ENCODE results near the gene GLOD5. TPM values are rescaled to one million over a fixed set of nuclear protein-coding genes. Genes with fewer than 3 reads are reported as not detected.

Gene GLOD5
- 10 to 100 TPM in 3 of 4 donors, 1 to 10 TPM in 1; 4.4 to 56.1 (median 22.1) TPM for polyA plus RNA-seq
- long read RNA-seq, donor 1, partial matches to known transcripts: 7 of 9 reads
- long read RNA-seq, donor 1, other reads (novel, unspliced or antisense): 0 of 9 reads
- long read RNA-seq, donor 2, partial matches to known transcripts: 0 of 1 reads
- long read RNA-seq, donor 2, other reads (novel, unspliced or antisense): 0 of 1 reads
- long read RNA-seq, donor 3, partial matches to known transcripts: 0 of 1 reads
- long read RNA-seq, donor 3, other reads (novel, unspliced or antisense): 0 of 1 reads
- long read RNA-seq, donor 4: 0 reads
- long read RNA-seq, donor 5, partial matches to known transcripts: 0 of 1 reads
- long read RNA-seq, donor 5, other reads (novel, unspliced or antisense): 0 of 1 reads
- long read RNA-seq, donor 6, partial matches to known transcripts: 0 of 2 reads
- long read RNA-seq, donor 6, other reads (novel, unspliced or antisense): 0 of 2 reads
- long read RNA-seq, donor 7: 0 reads
- long read RNA-seq, donor 8: 0 reads
- long read RNA-seq, donor 9: 0 reads
- long read RNA-seq, donor 10, partial matches to known transcripts: 0 of 3 reads
- long read RNA-seq, donor 10, other reads (novel, unspliced or antisense): 0 of 3 reads

DNA sequence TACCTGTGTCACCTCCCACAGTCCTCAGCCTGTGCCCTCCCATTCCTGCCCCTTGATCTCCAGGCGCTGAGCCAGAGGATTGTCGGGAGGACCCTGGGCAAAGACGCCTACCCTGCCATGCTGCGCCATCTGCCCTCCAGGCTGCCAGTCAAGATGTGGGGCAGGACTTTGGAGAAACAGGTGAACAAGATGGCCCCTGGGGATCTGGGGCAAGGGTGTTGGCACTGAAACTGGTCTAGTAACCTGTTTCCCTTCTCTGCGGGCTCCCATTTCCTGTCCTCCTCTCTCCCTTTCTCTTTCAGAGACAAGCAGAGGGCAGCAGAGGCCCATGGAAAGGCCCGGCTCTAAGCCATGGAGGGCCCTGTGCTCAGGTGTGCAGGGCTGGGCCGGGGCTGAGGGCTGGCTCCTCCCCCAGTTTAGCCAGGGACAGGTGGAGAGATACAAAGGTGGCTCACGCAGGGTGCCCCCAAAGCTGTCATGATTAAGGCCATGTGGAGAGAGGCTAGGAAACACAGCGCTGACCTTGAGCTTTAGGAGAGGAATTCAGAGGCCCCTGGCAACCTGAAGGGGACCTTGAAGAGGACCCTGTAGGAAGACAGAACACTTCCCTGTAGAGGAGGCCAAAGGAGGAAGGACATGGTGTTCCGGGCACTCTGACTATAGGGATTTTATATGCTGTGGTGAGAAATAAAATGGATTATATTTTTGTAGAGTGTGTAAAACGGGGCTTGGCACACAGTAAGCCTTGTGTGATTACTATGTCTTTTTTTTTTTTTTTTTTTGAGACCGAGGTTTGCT lies at the start of gene GLOD5:
TSS of gene GLOD5 (plus strand) at position 74 of the 798 bp plus-strand sequence. CDS start at position 118, 44 bp downstream.
- no peaks in the 10 kb centered on the region for H3K27me3 ChIP-seq (ENCODE audit: control insufficient read depth in 3 of 3, insufficient read depth in 3 of 3, low read length in 3 of 3)
- H3K4me3 ChIP-seq (ENCODE audit: low read depth in 1 of 3, low read length in 3 of 3): peak within 1 kb of the TSS in 2 of 3 donors; percentile 7 to 16
- WGBS, 3 donors: 16 to 45% (median 39%) methylated on average over 11 to 12 of the region's 12 CpGs
- H3K4me1 ChIP-seq (ENCODE audit: control insufficient read depth in 3 of 3, insufficient read depth in 2 of 3, low read depth in 1 of 3, low read length in 2 of 3): no peaks in the 10 kb centered on the region
- H3K27ac ChIP-seq (ENCODE audit: low read depth in 1 of 3, low read length in 2 of 3): peak within 1 kb of the TSS; percentile 70 to 92 (median 82)
- FAIRE-seq: no peak
- no peaks in the 10 kb centered on the region for H3K36me3 ChIP-seq (ENCODE audit: control insufficient read depth in 3 of 3, insufficient read depth in 2 of 3, low read depth in 1 of 3, low read length in 3 of 3)
- no peaks in the 10 kb centered on the region for H3K9me3 ChIP-seq (ENCODE audit: control insufficient read depth in 2 of 2, insufficient read depth in 1 of 2, low read depth in 1 of 2, low read length in 1 of 2)
- peak; percentile 80 to 85 for DNase-seq

DNA sequence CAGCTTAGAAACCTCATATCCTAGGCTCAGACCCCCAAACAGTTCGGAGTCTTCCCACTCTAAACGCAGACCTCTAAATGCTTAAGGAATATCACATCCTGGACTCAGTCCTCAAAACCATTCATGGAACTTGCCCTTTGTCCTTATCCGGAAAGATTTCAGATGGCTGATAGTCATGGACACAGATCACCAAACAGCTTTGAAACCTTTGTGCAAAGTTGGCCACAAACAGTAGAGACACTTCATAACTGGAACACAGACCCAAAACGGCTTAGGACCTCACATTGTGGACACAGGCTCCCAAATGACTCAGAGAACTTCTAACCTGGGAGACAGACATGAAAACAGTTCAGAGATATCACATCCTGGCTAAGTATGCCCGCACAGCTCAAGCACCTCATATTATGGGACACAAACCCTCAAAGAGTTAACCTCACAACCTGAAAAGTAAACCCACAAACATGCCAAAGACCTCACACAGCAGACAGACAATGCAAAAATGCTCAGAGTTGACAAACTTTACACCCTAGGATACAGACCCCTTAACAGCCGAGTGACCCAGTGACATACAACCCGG lies 49.5 kb upstream of the GLOD5 start:
- FAIRE-seq (no peak), DNase-seq (peak; percentile 2 to 23)
- Histone ChIP-seq H3K4me1 (ENCODE audit: control insufficient read depth in 3 of 3, insufficient read depth in 2 of 3, low read depth in 1 of 3, low read length in 2 of 3) (peaks cover 0 to 3% (median 0%) of the 10 kb centered on the region in 3 donors), H3K27me3 (ENCODE audit: control insufficient read depth in 3 of 3, insufficient read depth in 3 of 3, low read length in 3 of 3) (no peaks in the 10 kb centered on the region), H3K9me3 (ENCODE audit: control insufficient read depth in 2 of 2, insufficient read depth in 1 of 2, low read depth in 1 of 2, low read length in 1 of 2) (no peaks in the 10 kb centered on the region), H3K36me3 (ENCODE audit: control insufficient read depth in 3 of 3, insufficient read depth in 2 of 3, low read depth in 1 of 3, low read length in 3 of 3) (peaks cover 0 to 3% (median 0%) of the 10 kb centered on the region in 3 donors), H3K27ac (ENCODE audit: low read depth in 1 of 3, low read length in 2 of 3) (peak overlapping the region in 2 of 3 donors; percentile 9 to 60), H3K4me3 (ENCODE audit: low read depth in 1 of 3, low read length in 3 of 3) (no peak overlapping the region)
- WGBS, 3 donors: 52 to 76% (median 63%) methylated on average over 7 of the region's 7 CpGs

DNA sequence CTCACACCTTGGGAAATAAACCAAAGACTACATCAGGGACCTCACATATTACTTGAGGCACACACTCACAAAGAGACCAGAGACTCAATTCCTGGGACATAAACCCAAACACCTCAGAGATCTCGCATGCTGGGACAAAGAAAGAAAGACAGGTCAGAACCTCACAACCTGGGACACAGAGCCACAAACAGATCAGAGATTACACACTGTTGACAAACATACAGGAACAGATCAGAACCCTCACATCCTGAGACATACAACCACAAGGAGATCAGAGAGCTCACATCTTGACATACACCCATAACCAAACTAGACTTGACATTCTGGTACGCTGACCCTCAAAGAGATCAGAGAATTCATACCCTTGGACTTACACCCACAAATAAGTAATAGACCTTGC lies 47.7 kb upstream of the GLOD5 start:
- WGBS, 3 donors: 61 to 85% (median 76%) methylated on average over 2 of the region's 2 CpGs
- Histone ChIP-seq H3K9me3 (ENCODE audit: control insufficient read depth in 2 of 2, insufficient read depth in 1 of 2, low read depth in 1 of 2, low read length in 1 of 2) (no peaks in the 10 kb centered on the region), H3K27me3 (ENCODE audit: control insufficient read depth in 3 of 3, insufficient read depth in 3 of 3, low read length in 3 of 3) (no peaks in the 10 kb centered on the region), H3K36me3 (ENCODE audit: control insufficient read depth in 3 of 3, insufficient read depth in 2 of 3, low read depth in 1 of 3, low read length in 3 of 3) (no peaks in the 10 kb centered on the region), H3K4me3 (ENCODE audit: low read depth in 1 of 3, low read length in 3 of 3) (no peak overlapping the region), H3K4me1 (ENCODE audit: control insufficient read depth in 3 of 3, insufficient read depth in 2 of 3, low read depth in 1 of 3, low read length in 2 of 3) (peaks cover 0 to 3% (median 0%) of the 10 kb centered on the region in 3 donors), H3K27ac (ENCODE audit: low read depth in 1 of 3, low read length in 2 of 3) (peak overlapping the region in 1 of 3 donors; percentile 70)
- FAIRE-seq (no peak), DNase-seq (peak in 1 of 2 donors; percentile 23)

DNA sequence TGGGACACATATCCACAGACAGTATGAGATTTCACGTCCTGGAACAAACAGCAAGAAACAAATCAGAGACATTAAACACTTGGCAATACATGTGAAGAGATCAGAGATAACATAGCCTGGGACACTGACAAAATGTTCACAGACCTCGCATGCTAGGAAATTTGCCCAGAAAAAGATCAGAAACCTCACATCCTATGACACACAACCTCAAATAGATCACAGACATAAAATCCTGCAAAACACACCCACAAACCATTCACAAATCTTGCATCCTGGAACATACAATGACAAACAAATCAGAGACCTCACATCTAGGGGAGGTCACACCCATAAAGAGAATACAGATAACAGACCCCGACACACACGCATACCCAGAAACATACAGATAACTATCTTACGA lies 47.0 kb upstream of the GLOD5 start:
- H3K4me3 ChIP-seq (ENCODE audit: low read depth in 1 of 3, low read length in 3 of 3): no peak overlapping the region
- no peaks in the 10 kb centered on the region for H3K27me3 ChIP-seq (ENCODE audit: control insufficient read depth in 3 of 3, insufficient read depth in 3 of 3, low read length in 3 of 3)
- no peaks in the 10 kb centered on the region for H3K9me3 ChIP-seq (ENCODE audit: control insufficient read depth in 2 of 2, insufficient read depth in 1 of 2, low read depth in 1 of 2, low read length in 1 of 2)
- FAIRE-seq (no peak), DNase-seq (no peak)
- 59 to 75% (median 69%) methylated on average over 5 of the region's 5 CpGs for whole genome bisulfite sequencing, 3 donors
- H3K4me1 ChIP-seq (ENCODE audit: control insufficient read depth in 3 of 3, insufficient read depth in 2 of 3, low read depth in 1 of 3, low read length in 2 of 3): peaks cover 0 to 3% (median 0%) of the 10 kb centered on the region in 3 donors
- peak overlapping the region in 1 of 3 donors; percentile 58 for H3K27ac ChIP-seq (ENCODE audit: low read depth in 1 of 3, low read length in 2 of 3)
- no peaks in the 10 kb centered on the region for H3K36me3 ChIP-seq (ENCODE audit: control insufficient read depth in 3 of 3, insufficient read depth in 2 of 3, low read depth in 1 of 3, low read length in 3 of 3)

DNA sequence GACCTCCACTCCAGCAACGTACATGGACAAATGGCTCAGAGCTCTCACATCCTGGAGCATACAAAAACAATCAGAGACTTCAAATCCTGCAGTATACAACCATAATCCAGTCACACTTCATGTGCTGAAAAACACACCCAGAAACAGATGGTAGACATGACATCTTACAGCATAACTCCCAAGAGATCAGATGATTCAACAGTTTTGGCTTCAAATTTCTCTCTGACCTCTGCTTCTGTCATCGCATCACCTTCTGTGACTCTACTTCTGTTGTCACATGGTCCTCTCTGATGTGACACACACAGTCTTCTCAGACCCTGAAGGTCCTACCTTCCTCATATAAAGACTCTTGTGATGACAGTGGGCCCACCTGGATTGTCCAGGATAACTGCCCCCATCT lies 46.5 kb upstream of the GLOD5 start:
- peak overlapping the region in 1 of 3 donors; percentile 58 for H3K27ac ChIP-seq (ENCODE audit: low read depth in 1 of 3, low read length in 2 of 3)
- no peaks in the 10 kb centered on the region for H3K36me3 ChIP-seq (ENCODE audit: control insufficient read depth in 3 of 3, insufficient read depth in 2 of 3, low read depth in 1 of 3, low read length in 3 of 3)
- peaks cover 0 to 3% (median 0%) of the 10 kb centered on the region in 3 donors for H3K4me1 ChIP-seq (ENCODE audit: control insufficient read depth in 3 of 3, insufficient read depth in 2 of 3, low read depth in 1 of 3, low read length in 2 of 3)
- no peak for DNase-seq
- H3K27me3 ChIP-seq (ENCODE audit: control insufficient read depth in 3 of 3, insufficient read depth in 3 of 3, low read length in 3 of 3): no peaks in the 10 kb centered on the region
- no peaks in the 10 kb centered on the region for H3K9me3 ChIP-seq (ENCODE audit: control insufficient read depth in 2 of 2, insufficient read depth in 1 of 2, low read depth in 1 of 2, low read length in 1 of 2)
- FAIRE-seq: no peak
- WGBS, 3 donors: 65 to 82% (median 70%) methylated on average over 2 of the region's 2 CpGs
- H3K4me3 ChIP-seq (ENCODE audit: low read depth in 1 of 3, low read length in 3 of 3): no peak overlapping the region

DNA sequence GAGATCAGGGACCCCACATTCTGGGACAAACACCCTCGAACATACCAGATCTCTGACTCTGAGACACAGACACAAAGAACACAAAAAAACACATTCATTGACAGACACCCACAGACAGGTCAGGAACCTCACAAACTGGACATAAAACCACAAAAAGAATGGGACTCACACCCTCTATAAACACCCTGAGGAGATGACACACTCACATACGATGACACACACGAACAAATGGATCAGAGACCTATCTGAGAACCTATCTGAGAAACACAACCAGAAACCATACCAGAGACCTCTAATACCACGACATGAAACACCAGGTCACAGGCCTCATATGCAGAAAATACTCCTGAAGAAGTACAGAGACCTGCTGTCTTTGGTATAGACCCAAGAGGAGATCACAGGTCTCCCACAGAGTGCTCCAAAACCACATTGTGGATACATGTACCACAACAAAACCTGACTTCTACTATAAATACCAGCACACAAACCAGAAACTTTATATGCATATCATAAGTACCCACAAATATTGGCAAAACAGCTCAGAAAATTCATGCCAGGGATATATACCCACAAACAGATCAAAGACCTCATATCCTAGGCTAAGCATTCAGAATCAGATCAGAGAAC lies 45.6 kb upstream of the GLOD5 start:
- no peak for FAIRE-seq
- Histone ChIP-seq H3K27ac (ENCODE audit: low read depth in 1 of 3, low read length in 2 of 3) (no peak overlapping the region), H3K9me3 (ENCODE audit: control insufficient read depth in 2 of 2, insufficient read depth in 1 of 2, low read depth in 1 of 2, low read length in 1 of 2) (no peaks in the 10 kb centered on the region), H3K27me3 (ENCODE audit: control insufficient read depth in 3 of 3, insufficient read depth in 3 of 3, low read length in 3 of 3) (no peaks in the 10 kb centered on the region), H3K4me1 (ENCODE audit: control insufficient read depth in 3 of 3, insufficient read depth in 2 of 3, low read depth in 1 of 3, low read length in 2 of 3) (peaks cover 0 to 3% (median 0%) of the 10 kb centered on the region in 3 donors), H3K36me3 (ENCODE audit: control insufficient read depth in 3 of 3, insufficient read depth in 2 of 3, low read depth in 1 of 3, low read length in 3 of 3) (no peaks in the 10 kb centered on the region), H3K4me3 (ENCODE audit: low read depth in 1 of 3, low read length in 3 of 3) (no peak overlapping the region)
- 71 to 78% (median 76%) methylated on average over 4 of the region's 4 CpGs for WGBS, 3 donors
- no peak for DNase-seq

DNA sequence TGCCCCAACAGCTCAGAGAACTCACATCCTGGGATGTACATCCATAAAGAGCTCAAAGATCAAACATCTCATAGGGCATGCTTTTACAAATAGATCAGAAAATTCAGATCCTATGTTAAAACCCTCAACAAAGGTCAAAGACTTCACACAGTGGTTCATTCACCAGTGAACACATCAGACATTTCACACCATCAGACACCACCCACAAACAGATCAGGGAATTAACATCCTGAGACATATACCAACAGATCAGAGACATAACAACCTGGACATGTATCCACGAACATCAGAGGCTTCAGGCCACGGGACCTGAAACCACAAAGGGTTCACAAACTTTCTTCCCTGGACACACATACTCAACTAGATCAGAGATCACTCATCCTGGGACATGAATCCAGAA lies 41.6 kb upstream of the GLOD5 start:
- Histone ChIP-seq H3K27me3 (ENCODE audit: control insufficient read depth in 3 of 3, insufficient read depth in 3 of 3, low read length in 3 of 3) (no peaks in the 10 kb centered on the region), H3K4me3 (ENCODE audit: low read depth in 1 of 3, low read length in 3 of 3) (no peak overlapping the region), H3K27ac (ENCODE audit: low read depth in 1 of 3, low read length in 2 of 3) (peak overlapping the region in 1 of 3 donors; percentile 54), H3K36me3 (ENCODE audit: control insufficient read depth in 3 of 3, insufficient read depth in 2 of 3, low read depth in 1 of 3, low read length in 3 of 3) (no peaks in the 10 kb centered on the region), H3K9me3 (ENCODE audit: control insufficient read depth in 2 of 2, insufficient read depth in 1 of 2, low read depth in 1 of 2, low read length in 1 of 2) (no peaks in the 10 kb centered on the region), H3K4me1 (ENCODE audit: control insufficient read depth in 3 of 3, insufficient read depth in 2 of 3, low read depth in 1 of 3, low read length in 2 of 3) (no peaks in the 10 kb centered on the region)
- DNase-seq: no peak
- FAIRE-seq: no peak
- WGBS, 3 donors: 44 to 79% (median 63%) methylated on average over 2 of the region's 2 CpGs

All from small intestine (tissue), 16 donors.